PFSK-1 (cell line): Measurements from ENCODE around the gene TTC21A.

Experiments used
- POLR2AphosphoS5 ChIP-seq: IDR thresholded peaks from 2 replicates; pipeline ENCODE4 v1.6.1; 2012; ENCODE audit warnings: low read depth, mild to moderate bottlenecking, control low read depth, low read length, moderate library complexity
- SIN3A ChIP-seq: IDR thresholded peaks from 2 replicates; pipeline ENCODE4 v1.6.1; 2012; ENCODE audit warnings: mild to moderate bottlenecking, low read length, moderate library complexity, borderline replicate concordance; ENCODE audit not compliant: insufficient read depth
- TAF1 ChIP-seq: IDR thresholded peaks from 2 replicates; pipeline ENCODE4 v1.6.1; 2012; ENCODE audit warnings: low read length, control low read depth, borderline replicate concordance; ENCODE audit not compliant: insufficient read depth
- TF ChIP-seq, protein P1 (sequence below), 2 experiments: IDR thresholded peaks; 2 replicates each; pipeline versions ENCODE4 v1.6.1 to v1.8.0; 2011 to 2012; ENCODE audit warnings: low read depth in 2 of 2, low read length in 2 of 2, control low read depth in 1 of 2, inconsistent platforms in 1 of 2, mild to moderate bottlenecking in 1 of 2, moderate library complexity in 1 of 2; ENCODE audit not compliant: insufficient read depth in 1 of 2

DNA sequence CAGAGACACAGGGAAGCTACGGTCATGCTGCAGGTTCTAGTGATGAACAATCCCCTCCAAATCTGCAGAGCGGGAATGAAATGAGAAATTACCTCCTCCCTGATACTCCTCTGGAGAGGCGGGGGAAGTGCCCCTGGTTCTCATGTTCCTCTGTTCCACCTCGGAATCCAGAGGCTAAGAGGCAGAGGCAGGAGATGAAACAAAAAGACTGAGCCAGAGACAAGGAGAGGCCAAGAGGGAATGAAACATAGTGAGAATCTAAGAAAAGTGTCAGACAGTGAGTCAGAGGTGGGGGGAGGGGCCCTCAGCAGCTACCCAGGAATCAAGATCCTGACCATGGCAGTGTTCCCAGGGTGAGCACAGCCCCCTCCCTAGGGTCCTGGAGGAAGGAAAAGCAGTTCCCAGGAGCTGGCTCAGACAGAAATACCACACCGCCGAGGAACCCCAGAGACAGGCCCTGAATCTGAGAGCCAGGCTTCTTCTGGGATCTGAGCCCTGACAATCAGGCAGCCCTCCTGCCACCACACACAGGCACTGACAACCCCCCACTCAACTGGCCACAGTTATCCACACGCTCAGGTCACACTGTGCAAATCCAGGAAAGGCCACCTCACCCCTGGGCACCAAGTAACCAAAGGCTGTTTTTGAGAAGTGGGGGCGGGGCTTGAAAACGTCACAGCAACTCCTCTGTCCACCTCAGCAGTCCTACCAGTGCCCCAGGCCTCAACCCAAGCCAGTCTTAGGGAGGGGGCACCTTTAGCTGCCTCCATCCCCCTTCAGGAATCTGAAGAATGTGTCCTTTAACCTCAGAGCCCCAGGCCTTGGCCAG is 43.5 kb downstream of the TTC21A start:
- TF ChIP-seq TAF1 (no peak), POLR2AphosphoS5 (peak; percentile 34; the same call in 1 of the 2 replicates), SIN3A (peak; percentile 38; the same call in 1 of the 2 replicates)
- TF ChIP-seq, protein P1, sequence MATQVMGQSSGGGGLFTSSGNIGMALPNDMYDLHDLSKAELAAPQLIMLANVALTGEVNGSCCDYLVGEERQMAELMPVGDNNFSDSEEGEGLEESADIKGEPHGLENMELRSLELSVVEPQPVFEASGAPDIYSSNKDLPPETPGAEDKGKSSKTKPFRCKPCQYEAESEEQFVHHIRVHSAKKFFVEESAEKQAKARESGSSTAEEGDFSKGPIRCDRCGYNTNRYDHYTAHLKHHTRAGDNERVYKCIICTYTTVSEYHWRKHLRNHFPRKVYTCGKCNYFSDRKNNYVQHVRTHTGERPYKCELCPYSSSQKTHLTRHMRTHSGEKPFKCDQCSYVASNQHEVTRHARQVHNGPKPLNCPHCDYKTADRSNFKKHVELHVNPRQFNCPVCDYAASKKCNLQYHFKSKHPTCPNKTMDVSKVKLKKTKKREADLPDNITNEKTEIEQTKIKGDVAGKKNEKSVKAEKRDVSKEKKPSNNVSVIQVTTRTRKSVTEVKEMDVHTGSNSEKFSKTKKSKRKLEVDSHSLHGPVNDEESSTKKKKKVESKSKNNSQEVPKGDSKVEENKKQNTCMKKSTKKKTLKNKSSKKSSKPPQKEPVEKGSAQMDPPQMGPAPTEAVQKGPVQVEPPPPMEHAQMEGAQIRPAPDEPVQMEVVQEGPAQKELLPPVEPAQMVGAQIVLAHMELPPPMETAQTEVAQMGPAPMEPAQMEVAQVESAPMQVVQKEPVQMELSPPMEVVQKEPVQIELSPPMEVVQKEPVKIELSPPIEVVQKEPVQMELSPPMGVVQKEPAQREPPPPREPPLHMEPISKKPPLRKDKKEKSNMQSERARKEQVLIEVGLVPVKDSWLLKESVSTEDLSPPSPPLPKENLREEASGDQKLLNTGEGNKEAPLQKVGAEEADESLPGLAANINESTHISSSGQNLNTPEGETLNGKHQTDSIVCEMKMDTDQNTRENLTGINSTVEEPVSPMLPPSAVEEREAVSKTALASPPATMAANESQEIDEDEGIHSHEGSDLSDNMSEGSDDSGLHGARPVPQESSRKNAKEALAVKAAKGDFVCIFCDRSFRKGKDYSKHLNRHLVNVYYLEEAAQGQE (IDR thresholded peaks at IDR 0.05; ENCODE audit: insufficient read depth in 1 of 2, low read depth in 2 of 2, low read length in 2 of 2): no peak
